Glutamatergic neuron (in vitro differentiated cells): ENCODE data around the gene PCYT1B. TPM values are rescaled to one million over a fixed set of nuclear protein-coding genes. Genes with fewer than 3 reads are reported as not detected.

Experiments used
- DNase-seq: peaks from one replicate; pipeline ENCODE4 v3.0.0; 2022
- H3K27ac Mint-ChIP-seq: one replicate; pipeline ENCODE4 v1.8.0; 2020; ENCODE audit warnings: mild to moderate bottlenecking, mixed read lengths, inconsistent platforms; ENCODE audit not compliant: unreplicated experiment
- H3K27me3 Mint-ChIP-seq: one replicate; pipeline ENCODE4 v1.8.0; 2020; ENCODE audit warnings: mild to moderate bottlenecking, moderate library complexity, mixed read lengths, inconsistent platforms; ENCODE audit not compliant: unreplicated experiment
- H3K36me3 Mint-ChIP-seq: one replicate; pipeline ENCODE4 v1.8.0; 2020; ENCODE audit warnings: mild to moderate bottlenecking, mixed read lengths, inconsistent platforms; ENCODE audit not compliant: unreplicated experiment
- H3K4me1 Mint-ChIP-seq: one replicate; pipeline ENCODE4 v1.8.0; 2020; ENCODE audit warnings: mild to moderate bottlenecking, low read depth, mixed read lengths, inconsistent platforms; ENCODE audit not compliant: unreplicated experiment
- H3K4me3 Mint-ChIP-seq: one replicate; pipeline ENCODE4 v1.8.0; 2020; ENCODE audit warnings: mild to moderate bottlenecking, mixed read lengths, inconsistent platforms; ENCODE audit not compliant: unreplicated experiment
- H3K9me3 Mint-ChIP-seq: one replicate; pipeline ENCODE4 v1.8.0; 2020; ENCODE audit warnings: mild to moderate bottlenecking, moderate library complexity, mixed read lengths, inconsistent platforms; ENCODE audit not compliant: unreplicated experiment
- CTCF ChIP-seq: fragments of 200-600 bp; sonication (generic); IDR thresholded peaks from one replicate; pipeline ENCODE4 v1.5.0; 2021; ENCODE audit not compliant: partially characterized antibody, unreplicated experiment
- long read RNA-seq: library from polyadenylated mRNA; unstranded; transcript quantifications from one replicate; pipeline ENCODE4 v2.0.0, GENCODE V29; 2020; ENCODE audit not compliant: unreplicated experiment
- total RNA-seq: library from RNA; stranded (reverse); fragmentation: NEBNext Ultra II Directional; extraction: Animal tissue kit (Norgen Biotek cat#: 25700); gene quantifications from one replicate; pipeline ENCODE4 v1.2.1, GENCODE V29; 2021; ENCODE audit not compliant: unreplicated experiment

The PCYT1B gene
- 19.5 TPM for total RNA-seq
- long read RNA-seq, partial matches to known transcripts = 0 of 4 reads
- long read RNA-seq, other reads (novel, unspliced or antisense) = 2 of 4 reads

GRCh38 chrX:24647257-24648058 is at the start of gene PCYT1B:
TSS of gene PCYT1B (minus strand) at chrX:24647347. CDS start at chrX:24647105, 242 bp downstream.
- DNase-seq = peak; percentile 77
- H3K9me3 Mint-ChIP-seq = no peaks in the 10 kb centered on the region
- H3K27ac Mint-ChIP-seq = peak within 1 kb of the TSS; percentile 94
- peak within 1 kb of the TSS; percentile 94 for H3K4me3 Mint-ChIP-seq
- no peaks in the 10 kb centered on the region for H3K36me3 Mint-ChIP-seq
- no peaks in the 10 kb centered on the region for H3K4me1 Mint-ChIP-seq
- no peaks in the 10 kb centered on the region for H3K27me3 Mint-ChIP-seq
- TF ChIP-seq CTCF = no peak

- Mint-ChIP-seq H3K36me3 (no peaks in the 10 kb centered on the region), H3K4me3 (no peak overlapping the region), H3K4me1 (peaks cover 4% of the 10 kb centered on the region), H3K27ac (no peak overlapping the region), H3K27me3 (peaks cover 2% of the 10 kb centered on the region), H3K9me3 (no peaks in the 10 kb centered on the region)
- TF ChIP-seq CTCF = no peak
- no peak for DNase-seq
These were observed 49.1 kb upstream of the PCYT1B start for GRCh38 chrX:24696294-24696693.

GRCh38 chrX:24694825-24695224 is 47.7 kb upstream of the PCYT1B start:
- H3K4me1 Mint-ChIP-seq = peaks cover 4% of the 10 kb centered on the region
- peaks cover 2% of the 10 kb centered on the region for H3K27me3 Mint-ChIP-seq
- no peak for TF ChIP-seq CTCF
- no peak overlapping the region for H3K27ac Mint-ChIP-seq
- H3K36me3 Mint-ChIP-seq = no peaks in the 10 kb centered on the region
- DNase-seq = no peak
- H3K9me3 Mint-ChIP-seq = no peaks in the 10 kb centered on the region
- peak overlapping the region; percentile 86 for H3K4me3 Mint-ChIP-seq

GRCh38 chrX:24693453-24694202 is 46.5 kb upstream of the PCYT1B start, which contains the start of gene POLA1:
TSS of gene POLA1 (plus strand) at chrX:24693918. CDS start at chrX:24693962, 44 bp downstream.
- peaks cover 2% of the 10 kb centered on the region for H3K27me3 Mint-ChIP-seq
- H3K27ac Mint-ChIP-seq = peak within 1 kb of the TSS; percentile 52
- H3K4me1 Mint-ChIP-seq = peaks cover 4% of the 10 kb centered on the region
- DNase-seq = peak; percentile 90
- H3K9me3 Mint-ChIP-seq = no peaks in the 10 kb centered on the region
- peak within 1 kb of the TSS; percentile 86 for H3K4me3 Mint-ChIP-seq
- no peaks in the 10 kb centered on the region for H3K36me3 Mint-ChIP-seq
- TF ChIP-seq CTCF = no peak
